Amniotic stem cell (primary cell): ENCODE measurements around the gene NDUFAB1.
"Not testable (repeated sequence)": the region's sequence is repeated elsewhere in the genome, so short reads cannot be mapped to it uniquely, and the experiment has no call there.

Source experiments
- DNase-seq: peaks from one replicate; lab custom pipeline; 2025; lab: John Stamatoyannopoulos, UW

The NDUFAB1 gene

DNA sequence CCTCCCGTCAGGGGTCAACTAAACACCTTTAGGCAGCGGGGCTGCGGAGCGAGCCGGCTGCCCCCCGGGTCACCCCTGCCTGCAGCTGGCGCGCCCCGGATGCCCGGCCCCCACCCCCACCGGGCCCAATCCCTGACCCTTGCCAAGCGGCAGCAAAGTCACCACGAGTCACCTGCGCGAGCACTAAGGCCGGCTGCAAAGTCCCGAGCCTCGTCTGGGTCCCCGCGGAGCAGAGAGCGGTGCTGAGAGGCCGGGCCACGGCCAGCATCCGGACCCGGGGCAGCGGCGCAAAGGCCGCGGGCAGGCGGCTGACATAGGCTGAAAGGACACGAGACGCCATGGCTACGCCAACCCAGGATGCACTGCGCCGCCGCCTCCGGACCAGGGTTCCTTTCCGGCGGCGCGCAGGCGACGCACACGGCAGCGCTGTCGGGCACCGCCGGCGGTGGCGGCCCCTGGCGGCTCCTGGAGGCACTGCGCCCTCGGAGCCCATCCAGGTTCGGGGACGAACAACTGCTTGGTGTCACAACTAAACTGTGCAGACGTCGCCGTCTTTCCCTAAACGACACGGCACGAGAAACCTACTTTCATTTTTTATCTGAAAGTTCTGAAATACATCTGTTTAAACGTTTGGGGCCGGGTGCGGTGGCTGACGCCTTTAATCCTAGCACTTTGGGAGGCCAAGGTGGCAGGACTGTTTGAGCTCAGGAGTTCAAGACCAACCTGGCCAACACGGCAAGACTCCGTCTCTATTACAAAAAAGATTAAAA, at the start of gene NDUFAB1:
Gene NDUFAB1 (minus strand): TSS at position 366 of the 770 bp plus-strand sequence. CDS start 26 bp downstream, at position 340.
- DNase-seq = peak; percentile 67

DNA sequence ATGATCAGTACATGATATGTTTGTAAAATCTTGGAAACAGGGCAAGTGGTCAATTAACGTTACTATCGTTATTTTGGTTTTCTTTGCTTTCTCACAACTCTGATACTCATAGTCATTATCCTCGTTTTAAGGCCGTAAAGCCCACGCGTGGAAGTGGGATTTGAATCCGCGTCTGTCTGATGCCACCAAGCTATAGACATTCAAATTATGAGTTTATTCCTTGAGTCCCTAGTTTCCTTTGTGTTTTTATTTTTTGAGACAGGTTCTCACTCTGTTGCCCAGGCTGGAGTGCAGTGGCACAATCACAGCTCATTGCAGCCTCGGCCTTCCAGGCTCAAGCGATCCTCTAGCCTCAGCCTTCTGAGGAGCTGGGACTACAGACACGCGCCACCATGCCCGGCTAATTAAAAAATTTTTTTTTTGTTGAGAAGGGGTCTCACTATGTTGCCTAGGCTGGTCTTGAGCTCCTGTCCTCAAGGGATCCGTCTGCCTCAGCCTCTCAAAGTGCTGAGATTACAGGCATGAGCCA, 46.2 kb upstream of the NDUFAB1 start:
- no peak for DNase-seq

DNA sequence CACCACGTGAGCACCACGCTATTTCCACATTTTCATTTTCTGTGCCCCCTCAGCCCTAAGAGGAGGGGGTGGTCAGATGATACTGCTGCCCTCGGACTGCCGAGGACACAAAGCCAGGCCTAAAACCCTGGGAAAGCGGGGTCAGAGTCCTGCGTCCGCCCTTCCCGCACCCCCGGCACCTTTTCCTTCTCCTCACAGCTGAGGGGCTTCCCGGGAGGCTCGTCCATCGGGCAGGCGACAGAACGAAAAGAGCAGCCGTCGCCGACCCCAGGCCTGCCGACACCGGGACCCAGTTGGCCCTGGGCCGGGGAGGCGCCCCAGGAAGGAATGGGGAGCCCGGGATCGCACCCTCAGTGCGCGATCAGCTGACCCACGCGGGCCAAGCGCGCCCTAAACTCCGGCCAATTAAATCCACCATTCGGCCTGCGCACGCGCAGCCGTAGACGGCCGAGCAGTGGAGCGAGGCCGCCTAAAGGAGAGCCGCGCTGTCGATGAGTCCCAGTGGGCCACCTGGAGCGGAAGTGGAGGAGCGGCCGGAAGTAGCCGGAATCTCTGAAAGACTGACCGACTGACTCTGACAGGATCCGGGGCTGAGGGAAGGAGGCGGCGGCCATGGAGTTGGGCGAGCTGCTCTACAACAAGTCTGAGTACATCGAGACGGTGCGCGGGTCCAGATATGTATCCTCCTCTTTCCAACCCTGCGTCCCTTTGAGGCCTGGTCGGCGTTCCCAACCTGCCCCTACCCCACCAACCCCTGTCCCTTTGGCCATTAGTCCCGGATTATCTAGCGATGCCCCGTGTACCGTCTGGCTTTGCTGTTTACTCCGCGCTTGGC, 45.0 kb upstream of the NDUFAB1 start, which contains the start of the genes DCTN5 and PALB2:
Gene DCTN5 (plus strand): TSS at position 536 of the 835 bp plus-strand sequence. CDS start 77 bp downstream, at position 613.
Gene PALB2 (minus strand): TSS at position 380 of the 835 bp plus-strand sequence. CDS start 153 bp downstream, at position 227.
- peak; percentile 93 for DNase-seq

DNA sequence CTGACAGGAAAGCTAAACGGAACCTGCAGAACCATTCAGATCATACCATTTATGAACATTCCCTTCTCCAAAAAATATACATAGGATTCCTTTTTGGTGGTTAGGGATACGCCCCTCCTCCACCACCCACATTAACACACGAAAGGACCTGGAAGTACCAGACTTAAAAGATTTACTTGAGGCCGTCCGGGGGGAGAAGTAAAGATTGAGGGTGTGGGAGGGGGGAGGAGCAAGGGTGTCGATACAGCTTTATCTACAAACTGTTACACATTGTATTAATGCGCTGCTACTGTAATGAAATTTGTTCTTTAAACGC, 44.5 kb upstream of the NDUFAB1 start:
- DNase-seq = no peak

DNA sequence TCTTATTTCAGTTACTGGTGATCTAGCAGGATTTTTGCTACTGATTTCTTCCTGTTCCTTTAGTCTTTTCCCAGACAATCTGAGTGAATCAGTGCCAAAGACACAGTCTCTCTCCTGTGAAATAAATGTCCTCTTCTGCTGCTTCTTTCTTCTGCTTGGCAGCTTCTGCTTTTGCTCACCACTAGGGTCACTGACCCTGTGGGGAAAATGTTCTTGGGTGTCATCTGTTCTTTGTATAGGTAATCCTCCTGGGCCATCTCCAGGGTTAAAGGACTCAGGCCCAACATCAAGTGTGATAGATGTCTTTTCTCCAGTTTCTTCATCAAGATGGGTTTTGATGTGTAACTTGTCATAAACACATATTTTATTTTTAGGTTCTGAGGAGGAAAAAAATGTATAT, 39.8 kb upstream of the NDUFAB1 start:
- DNase-seq = no peak

DNA sequence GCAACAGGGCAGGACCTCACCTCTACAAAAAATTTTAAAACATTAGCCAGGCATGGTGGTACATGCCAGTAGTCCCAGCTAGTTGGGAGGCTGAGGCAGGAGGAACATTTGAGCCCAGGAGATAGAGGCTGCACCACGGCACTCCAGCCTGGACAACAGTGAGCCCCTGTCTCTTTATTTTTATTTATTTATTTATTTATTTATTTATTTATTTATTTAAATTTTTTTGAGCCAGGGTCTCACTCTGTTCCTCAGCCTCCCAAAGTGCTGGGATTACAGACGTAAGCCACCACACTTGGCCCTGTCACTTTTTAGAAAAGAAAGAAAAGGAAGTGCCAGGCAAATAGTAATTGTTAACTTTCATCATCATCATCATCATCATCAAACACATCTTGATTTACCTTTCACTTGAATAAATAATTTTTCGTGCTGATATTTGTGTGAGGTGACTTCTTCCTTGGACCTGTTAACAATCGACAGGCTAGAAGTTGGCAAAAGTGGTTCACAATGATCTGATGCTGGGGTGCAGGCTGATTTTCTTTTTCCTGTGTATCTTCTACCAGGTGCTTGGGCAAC, 38.4 kb upstream of the NDUFAB1 start:
- no peak for DNase-seq

DNA sequence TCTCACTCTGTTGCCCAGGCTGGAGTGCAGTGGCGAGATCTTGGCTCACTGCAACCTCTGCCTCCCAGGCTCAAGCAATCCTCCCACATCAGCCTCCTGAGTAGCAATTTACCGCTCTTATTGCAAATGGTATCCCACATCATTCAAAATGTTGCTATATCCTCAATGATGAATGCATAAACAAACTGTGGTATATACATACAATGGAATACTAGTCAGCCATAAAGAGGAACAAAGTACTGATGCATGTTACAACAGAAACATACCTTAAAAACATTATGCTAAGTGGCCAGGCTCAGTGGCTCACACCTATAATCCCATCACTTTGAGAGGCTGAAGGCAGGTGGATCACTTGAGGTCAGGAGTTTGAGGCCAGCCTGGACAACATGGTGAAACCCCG, 35.8 kb upstream of the NDUFAB1 start:
- DNase-seq = not testable (repeated sequence)

DNA sequence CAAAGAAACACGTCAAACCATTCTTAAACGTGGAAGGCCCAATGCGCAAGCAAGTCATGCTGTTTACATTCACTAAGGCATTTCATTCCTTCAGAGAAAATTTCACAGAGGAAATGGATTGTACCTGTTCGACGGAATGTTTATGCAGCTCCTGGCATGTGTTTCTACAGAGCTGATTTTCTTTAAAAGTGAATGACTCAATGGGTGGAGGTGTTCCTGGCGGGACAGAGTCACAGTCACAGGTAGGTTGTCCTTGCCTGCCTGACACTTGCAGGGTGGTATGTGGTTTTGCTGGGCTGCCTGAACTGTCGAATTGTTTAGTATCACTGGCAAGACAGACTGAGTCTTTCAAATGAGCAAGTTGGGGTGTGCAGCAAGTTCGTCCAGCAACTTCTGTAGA, 33.4 kb upstream of the NDUFAB1 start:
- DNase-seq = no peak

DNA sequence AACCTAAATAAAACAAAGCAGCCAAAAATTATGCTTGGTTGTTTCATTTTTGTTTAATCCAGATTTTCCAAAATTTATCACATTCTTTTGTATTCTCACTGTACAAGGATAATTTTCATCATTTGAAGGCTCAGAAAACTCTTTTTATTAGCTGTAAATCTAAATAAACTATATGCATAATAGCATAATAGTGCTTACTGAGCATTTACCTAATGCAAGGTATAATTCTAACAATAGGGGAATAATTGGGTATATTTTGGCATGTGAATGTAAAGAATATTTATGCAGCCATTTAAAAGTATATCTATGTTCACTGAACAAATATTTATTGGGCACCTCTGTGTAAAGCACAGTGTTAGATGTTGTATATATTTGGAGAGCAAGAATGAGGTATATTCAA, 28.0 kb upstream of the NDUFAB1 start:
- no peak for DNase-seq

DNA sequence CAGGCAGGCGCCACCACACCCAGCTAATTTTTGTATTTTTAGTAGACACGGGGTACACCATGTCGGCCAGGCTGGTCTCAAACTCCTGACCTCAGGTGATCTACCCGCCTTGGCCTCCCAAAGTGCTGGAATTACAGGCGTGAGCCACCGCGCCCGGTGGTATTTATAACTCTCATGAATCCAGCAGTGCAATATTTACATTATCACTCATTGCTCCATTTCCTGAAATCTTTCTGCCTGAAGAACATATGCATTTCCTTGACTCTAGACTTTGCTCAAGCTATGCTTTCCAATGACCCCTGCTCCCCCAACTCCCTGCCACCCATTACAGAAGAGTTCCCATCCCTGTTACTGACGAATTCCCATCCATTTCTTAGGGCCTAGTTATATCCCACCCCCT, 19.7 kb upstream of the NDUFAB1 start:
- DNase-seq = no peak

DNA sequence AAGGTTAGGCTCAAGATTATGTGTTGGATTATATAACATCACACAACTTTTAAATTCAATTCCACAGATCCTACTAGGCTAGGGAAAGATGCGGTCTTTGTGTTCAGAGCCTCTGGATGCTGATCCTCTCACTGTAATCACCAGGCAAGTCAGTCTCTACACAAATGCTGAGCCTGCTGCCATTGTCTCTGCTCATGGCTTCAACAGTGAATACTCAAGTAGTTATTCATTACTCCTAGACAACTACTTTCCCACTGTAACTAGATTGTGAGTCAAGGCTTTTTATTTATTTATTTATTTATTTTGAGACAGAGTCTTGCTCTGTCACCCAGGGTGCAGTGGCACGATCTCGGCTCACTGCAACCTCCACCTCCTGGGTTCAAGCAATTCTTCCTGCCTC, 15.8 kb upstream of the NDUFAB1 start:
- DNase-seq = no peak

DNA sequence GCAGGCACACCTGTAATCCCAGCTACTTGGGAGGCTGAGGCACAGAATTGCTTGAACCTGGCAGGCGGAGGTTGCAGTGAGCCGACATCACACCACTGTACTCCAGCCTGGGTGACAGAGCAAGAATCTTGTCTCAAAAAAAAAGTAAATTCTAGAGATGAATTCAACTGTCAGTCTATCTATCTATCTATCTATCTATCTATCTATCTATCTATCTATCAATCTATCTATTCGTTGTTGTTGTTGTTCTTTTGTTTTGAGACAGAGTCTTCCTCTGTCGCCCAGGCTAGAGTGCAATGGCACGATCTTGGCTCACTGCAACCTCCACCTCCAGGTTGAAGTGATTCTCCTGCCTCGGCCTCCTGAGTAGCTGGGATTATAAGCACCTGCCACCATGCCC, 14.8 kb upstream of the NDUFAB1 start:
- DNase-seq = not testable (repeated sequence)

DNA sequence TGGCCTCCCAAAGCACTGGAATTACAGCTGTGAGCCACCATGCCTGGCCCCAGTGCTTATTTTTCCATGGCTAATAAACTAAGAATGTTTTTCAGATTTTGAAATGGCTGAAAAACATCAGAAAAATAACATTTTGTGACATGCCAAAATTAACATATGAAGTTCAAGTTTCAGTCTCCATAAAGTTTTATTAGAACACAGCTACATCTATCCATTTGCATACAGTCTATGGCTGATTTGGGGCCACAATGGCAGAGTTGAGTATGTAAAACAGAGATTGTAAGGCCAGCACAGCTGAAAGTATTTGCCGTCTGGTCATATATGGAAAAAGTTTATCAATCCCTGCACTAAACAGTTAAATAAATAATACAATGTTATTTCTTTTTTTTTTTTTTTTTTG, 13.8 kb upstream of the NDUFAB1 start:
- DNase-seq = no peak

DNA sequence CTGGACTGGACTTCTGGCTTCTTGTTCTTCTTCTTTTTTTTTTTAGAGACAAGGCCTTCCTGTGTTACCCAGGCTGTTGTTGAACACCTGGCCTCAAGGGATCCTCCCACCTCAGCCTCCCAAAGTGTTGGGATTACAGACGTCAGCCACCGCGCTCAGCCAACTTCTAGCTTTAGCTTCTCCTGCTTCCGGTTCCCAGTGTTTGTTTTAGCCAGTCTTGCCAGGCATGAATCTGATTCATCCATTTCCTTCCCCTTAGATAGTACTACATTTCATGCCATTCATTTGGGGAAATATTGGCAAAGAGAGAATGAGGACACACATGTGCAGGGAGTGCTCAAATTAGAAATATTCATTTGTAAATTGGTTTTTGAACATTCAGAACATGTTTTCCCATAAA, 12.1 kb upstream of the NDUFAB1 start:
- DNase-seq = no peak

DNA sequence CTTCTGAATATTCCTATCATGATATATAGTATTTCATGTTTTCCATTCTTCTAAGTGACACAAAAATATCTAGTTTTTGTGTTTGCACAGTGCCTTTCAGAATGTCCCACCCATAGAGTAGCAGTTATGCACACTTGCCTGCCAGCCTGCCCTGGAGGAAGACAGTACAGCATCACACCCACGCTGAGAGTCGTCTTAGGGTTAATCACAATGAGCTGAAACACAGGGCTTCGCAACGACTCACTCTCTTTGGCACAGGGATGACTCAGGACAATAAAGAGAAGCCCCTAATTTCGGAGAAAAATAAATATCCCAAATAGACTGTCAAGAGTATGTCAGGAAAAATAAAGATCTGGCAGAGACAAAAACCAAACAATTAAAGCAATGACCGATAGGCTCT, 11.6 kb upstream of the NDUFAB1 start:
- DNase-seq = no peak

DNA sequence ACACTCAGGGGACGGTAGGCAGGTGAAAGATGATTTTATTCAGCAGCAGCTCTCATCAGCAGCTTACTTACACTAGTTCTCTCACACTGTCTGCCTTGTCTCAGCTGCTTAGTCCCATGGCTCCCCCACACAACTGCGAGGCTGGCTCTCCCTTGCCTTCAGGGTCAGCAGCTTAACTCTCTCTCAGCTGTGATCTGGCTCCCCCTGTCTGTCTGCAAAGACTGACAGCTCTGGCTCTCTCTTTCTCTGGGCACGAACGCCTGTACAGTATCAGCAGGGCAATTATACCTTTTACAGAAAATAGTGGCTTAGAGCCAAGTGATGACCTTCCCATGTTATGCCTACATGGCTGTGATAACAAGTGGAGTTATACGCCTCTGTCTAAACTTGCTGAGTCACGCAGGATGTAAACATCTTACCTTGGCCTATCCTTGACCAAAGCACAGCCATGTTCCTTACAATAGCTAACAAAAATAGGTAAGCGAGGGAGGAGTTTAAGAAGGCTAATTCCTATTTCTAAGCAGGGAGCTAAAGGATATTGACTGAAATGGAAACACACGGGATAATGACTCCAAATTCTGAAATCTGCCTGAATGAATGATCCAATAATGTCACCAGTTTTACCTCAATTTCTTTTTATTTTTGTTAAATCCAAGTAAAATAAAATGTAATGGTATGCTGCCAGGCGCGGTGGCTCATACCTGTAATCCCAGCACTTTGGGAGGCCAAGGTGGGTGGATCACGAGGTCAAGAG, 1.1 kb upstream of the NDUFAB1 start:
- DNase-seq = no peak

DNA sequence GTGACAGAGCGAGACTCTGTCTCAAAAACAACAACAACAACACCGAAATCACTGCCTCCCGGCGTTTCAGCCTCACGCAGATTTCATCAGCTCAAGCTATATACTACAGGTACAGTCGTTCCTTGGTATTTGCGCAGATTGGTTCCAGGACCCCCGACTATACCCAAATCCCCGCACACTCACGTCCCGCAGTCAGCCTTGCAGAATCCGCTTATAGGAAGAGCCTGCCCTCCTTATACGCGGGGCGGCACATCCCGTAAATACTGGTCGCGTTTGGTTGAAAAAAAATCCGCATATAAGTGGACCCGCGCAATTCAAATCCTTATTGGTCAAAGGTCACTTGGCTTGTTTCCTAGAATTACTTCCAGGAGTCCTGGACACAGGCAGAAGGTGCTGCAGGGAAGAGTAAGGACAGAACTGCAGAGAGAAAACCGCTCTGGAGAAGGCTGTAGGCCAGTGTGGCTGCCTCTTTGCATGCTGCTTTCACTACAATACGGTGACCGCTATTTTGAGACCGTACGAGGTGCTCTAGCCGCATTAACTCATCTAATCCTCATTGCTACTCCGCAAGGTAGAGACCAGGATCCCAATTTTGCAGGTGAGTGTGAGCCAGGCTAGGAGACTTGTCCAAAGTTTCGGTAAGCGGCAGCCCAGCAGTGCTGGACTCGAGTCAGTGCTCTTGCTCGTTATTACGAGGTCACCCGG, 718 bp downstream of the NDUFAB1 start:
- no peak for DNase-seq

DNA sequence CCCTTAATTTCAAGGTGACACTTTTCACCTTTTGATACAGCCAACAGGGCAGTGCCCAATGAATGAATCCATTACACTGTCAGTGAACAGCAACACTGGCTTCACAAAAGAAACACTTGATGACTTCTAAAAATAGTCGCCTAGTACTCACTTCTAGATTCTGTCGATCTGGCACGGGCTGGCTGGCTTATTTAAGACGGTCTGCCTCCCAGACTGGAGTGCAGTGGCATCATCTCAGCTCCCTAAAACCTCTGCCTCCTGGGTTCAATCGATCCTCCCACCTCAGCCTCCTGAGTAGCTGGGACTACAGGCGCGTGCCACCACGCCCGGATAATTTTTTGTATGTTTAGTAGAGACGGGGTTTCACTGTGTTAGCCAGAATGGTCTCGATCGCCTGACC, 1.9 kb downstream of the NDUFAB1 start:
- no peak for DNase-seq

DNA sequence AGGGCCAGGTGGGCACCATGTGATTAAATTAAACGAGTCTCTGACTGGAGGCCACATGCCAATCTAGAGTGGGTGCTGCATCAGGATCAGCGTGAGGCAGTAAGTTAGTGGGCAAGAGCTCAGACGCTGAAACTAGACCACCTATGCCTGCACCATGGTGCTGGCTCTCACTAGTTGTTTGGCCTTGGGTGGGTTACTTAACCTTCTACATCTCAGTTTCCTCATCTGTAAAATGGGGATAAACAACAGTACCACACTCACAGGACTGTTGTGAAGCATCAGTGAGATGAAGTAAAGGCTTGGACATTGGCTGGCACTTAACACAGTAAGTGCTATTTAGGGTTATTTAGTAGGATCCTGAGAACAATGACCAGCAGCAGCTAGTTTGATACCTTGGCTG, 5.9 kb downstream of the NDUFAB1 start:
- DNase-seq = no peak

DNA sequence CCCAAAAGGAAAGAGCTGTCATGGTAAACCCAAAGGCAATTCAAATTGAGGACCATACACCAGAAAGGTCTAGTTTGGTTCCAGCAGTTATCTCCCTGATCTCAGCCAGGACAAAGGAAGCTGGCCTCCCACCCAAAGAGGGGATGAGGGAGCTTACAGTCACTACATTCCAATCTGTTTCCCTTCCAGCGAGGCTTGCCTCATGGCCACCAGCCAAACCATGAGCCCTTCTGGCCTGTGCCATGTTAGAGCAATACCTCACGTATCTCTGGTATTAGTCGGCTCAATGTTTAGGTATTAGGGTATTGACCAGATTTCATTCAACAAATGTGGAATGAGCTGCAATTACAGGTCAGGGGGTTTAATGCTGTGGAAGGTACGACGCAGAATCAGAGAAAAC, 8.4 kb downstream of the NDUFAB1 start:
- DNase-seq = no peak
